ENCODE results near the gene PLD1.

DNA sequence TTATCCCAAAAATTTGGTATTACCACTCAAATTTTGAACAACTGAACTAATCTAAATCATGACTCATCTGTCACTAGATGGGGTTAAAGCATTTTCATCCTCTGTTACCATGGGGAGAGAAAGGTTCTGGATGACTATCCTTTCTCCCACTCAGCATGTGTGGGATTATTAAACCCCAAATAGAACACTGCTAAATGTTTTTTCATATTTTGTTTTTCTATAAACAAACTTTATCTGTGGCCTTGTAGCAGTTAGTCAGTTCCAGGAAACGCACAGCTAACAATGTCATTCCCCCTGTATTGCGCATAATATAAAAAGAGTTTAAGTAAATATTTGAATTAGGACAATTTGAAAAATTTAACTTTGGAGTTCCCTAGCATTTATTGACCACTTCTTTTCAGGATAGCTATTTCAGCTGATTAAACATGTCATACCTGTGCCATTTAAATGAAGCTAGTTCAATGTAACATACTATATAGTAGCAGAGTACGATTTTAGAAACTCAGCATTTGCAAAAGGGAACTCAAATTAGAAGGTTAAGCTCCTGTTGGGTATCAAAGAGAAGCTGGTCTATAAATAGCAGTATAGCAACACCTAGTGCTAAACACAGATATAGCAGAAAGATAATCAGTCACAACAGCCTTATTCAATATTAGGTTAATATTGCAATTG, 23.6 kb upstream of the PLD1 start:
- TF ChIP-seq, protein P1, sequence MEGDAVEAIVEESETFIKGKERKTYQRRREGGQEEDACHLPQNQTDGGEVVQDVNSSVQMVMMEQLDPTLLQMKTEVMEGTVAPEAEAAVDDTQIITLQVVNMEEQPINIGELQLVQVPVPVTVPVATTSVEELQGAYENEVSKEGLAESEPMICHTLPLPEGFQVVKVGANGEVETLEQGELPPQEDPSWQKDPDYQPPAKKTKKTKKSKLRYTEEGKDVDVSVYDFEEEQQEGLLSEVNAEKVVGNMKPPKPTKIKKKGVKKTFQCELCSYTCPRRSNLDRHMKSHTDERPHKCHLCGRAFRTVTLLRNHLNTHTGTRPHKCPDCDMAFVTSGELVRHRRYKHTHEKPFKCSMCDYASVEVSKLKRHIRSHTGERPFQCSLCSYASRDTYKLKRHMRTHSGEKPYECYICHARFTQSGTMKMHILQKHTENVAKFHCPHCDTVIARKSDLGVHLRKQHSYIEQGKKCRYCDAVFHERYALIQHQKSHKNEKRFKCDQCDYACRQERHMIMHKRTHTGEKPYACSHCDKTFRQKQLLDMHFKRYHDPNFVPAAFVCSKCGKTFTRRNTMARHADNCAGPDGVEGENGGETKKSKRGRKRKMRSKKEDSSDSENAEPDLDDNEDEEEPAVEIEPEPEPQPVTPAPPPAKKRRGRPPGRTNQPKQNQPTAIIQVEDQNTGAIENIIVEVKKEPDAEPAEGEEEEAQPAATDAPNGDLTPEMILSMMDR (tag by site-specific recombination; IDR thresholded peaks at IDR 0.05): 0 out of 2 replicates have a peak, but pooled peaks have one; percentile 39
- TF ChIP-seq ZNF121 (tag by site-specific recombination; IDR thresholded peaks at IDR 0.05) (no peak), ZNF138 (tag by site-specific recombination; IDR thresholded peaks at IDR 0.05; ENCODE audit: borderline replicate concordance) (no peak), SETDB1 (IDR thresholded peaks at IDR 0.05; ENCODE audit: insufficient read length, low read length) (no peak), HOXC10 (CRISPR knock-in tag; IDR thresholded peaks at IDR 0.05) (no peak), ZNF184 (tag by site-specific recombination; IDR thresholded peaks at IDR 0.05) (no peak), IKZF3 (tag by site-specific recombination; IDR thresholded peaks at IDR 0.05) (no peak), ZNF248 (tag by site-specific recombination; IDR thresholded peaks at IDR 0.05) (no peak), ZNF707 (tag by site-specific recombination; IDR thresholded peaks at IDR 0.05) (no peak), ZBTB8A (tag by site-specific recombination; IDR thresholded peaks at IDR 0.05) (no peak)
- TF ChIP-seq, protein P2, sequence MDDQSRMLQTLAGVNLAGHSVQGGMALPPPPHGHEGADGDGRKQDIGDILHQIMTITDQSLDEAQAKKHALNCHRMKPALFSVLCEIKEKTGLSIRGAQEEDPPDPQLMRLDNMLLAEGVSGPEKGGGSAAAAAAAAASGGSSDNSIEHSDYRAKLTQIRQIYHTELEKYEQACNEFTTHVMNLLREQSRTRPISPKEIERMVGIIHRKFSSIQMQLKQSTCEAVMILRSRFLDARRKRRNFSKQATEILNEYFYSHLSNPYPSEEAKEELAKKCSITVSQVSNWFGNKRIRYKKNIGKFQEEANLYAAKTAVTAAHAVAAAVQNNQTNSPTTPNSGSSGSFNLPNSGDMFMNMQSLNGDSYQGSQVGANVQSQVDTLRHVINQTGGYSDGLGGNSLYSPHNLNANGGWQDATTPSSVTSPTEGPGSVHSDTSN (CRISPR knock-in tag; IDR thresholded peaks at IDR 0.05): no peak
- TF ChIP-seq, protein P3, sequence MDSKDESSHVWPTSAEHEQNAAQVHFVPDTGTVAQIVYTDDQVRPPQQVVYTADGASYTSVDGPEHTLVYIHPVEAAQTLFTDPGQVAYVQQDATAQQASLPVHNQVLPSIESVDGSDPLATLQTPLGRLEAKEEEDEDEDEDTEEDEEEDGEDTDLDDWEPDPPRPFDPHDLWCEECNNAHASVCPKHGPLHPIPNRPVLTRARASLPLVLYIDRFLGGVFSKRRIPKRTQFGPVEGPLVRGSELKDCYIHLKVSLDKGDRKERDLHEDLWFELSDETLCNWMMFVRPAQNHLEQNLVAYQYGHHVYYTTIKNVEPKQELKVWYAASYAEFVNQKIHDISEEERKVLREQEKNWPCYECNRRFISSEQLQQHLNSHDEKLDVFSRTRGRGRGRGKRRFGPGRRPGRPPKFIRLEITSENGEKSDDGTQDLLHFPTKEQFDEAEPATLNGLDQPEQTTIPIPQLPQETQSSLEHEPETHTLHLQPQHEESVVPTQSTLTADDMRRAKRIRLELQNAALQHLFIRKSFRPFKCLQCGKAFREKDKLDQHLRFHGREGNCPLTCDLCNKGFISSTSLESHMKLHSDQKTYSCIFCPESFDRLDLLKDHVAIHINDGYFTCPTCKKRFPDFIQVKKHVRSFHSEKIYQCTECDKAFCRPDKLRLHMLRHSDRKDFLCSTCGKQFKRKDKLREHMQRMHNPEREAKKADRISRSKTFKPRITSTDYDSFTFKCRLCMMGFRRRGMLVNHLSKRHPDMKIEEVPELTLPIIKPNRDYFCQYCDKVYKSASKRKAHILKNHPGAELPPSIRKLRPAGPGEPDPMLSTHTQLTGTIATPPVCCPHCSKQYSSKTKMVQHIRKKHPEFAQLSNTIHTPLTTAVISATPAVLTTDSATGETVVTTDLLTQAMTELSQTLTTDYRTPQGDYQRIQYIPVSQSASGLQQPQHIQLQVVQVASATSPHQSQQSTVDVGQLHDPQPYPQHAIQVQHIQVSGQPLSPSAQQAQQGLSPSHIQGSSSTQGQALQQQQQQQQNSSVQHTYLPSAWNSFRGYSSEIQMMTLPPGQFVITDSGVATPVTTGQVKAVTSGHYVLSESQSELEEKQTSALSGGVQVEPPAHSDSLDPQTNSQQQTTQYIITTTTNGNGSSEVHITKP (tag by site-specific recombination; IDR thresholded peaks at IDR 0.05): no peak

All from HEK293 (cell line).